Measurements from ENCODE around the gene CASTOR1.

DNA sequence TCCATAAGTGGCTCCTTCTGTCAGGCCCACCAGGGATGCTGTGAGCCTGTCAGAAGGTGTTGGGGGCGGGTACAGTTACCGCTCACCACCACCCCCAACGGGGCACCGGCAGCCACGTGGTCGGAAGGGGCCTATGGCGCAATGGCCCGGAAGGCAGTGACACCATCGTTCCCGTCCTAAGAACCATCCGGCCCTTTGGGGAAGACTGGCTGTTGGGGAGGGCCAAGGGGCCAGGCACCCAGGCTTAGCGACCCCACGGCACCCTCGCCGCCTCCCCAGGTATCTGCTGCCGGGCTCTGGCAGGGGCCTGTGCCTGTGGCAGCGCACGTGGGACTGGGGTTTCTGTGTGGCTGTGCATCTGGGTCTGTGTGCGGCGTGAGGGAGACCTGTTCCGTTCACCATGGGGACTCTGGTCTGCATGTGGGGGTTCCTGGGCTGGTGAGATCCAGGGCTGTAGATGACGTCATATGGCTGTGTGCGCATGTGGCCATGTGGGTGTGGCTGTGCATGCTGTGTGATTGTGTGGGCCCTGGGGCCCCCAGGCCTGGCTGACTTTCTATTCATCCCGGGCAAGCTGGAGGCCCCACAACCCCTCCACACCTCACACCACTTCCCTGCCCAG is 23.4 kb downstream of the CASTOR1 start:
- TF ChIP-seq, protein P1, sequence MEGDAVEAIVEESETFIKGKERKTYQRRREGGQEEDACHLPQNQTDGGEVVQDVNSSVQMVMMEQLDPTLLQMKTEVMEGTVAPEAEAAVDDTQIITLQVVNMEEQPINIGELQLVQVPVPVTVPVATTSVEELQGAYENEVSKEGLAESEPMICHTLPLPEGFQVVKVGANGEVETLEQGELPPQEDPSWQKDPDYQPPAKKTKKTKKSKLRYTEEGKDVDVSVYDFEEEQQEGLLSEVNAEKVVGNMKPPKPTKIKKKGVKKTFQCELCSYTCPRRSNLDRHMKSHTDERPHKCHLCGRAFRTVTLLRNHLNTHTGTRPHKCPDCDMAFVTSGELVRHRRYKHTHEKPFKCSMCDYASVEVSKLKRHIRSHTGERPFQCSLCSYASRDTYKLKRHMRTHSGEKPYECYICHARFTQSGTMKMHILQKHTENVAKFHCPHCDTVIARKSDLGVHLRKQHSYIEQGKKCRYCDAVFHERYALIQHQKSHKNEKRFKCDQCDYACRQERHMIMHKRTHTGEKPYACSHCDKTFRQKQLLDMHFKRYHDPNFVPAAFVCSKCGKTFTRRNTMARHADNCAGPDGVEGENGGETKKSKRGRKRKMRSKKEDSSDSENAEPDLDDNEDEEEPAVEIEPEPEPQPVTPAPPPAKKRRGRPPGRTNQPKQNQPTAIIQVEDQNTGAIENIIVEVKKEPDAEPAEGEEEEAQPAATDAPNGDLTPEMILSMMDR (conservative IDR thresholded peaks at IDR 0.05) = no peak
- TF ChIP-seq ZFX (IDR thresholded peaks at IDR 0.05) = no peak
